HG02885 (cell line): ENCODE data around the gene GNG10.
"Not testable (repeated sequence)": the region's sequence is repeated elsewhere in the genome, so short reads cannot be mapped to it uniquely, and the experiment has no call there.

ENCODE experiments used
- ATAC-seq: cut with Tn5 transposase; IDR thresholded peaks from one replicate; pipeline ENCODE4 v1.9.1; 2021; ENCODE audit warnings: mild to moderate bottlenecking; ENCODE audit not compliant: unreplicated experiment, poor library complexity

The GNG10 gene

DNA sequence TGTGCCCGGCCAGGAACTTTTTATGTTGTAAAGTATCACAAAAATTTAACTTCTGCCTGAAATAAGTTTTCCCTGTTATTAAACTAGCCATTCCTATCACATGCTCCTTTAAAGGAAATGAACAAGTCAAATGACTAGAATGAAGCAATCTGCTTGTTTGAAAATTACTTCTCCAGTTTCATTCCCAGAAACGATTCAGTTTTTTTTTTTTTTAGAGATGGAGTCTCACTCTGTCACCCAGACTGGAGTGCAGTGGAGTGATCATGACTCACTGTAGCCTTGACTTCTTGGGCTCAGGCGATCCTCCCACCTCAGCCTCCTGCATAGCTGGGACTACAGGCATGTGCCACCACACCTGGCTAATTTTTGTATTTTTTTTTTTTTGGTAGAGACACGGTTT is 13.3 kb upstream of the GNG10 start:
- ATAC-seq, result no peak

DNA sequence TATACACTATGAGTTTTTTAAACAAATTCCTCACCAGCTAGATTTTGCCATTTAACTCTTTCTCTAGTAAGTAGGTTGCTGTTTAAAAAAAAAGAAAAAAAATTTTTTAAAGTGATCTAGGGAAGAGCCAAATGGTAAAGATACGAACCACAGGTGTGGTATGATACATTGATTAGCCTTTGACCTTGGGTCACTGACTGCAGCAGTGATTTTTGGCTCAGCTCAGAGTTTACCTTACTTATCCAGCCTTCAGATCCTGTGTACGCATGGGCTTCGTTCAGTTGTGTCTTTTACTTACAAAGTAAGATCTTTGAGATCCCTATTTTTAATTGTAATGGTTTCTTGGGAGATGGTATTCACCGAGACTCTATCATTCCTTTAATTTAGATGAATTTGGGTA is 12.4 kb upstream of the GNG10 start:
- ATAC-seq, result no peak

GRCh38 chr9:111657051-111657450 is 4.4 kb upstream of the GNG10 start:
- no peak for ATAC-seq

DNA sequence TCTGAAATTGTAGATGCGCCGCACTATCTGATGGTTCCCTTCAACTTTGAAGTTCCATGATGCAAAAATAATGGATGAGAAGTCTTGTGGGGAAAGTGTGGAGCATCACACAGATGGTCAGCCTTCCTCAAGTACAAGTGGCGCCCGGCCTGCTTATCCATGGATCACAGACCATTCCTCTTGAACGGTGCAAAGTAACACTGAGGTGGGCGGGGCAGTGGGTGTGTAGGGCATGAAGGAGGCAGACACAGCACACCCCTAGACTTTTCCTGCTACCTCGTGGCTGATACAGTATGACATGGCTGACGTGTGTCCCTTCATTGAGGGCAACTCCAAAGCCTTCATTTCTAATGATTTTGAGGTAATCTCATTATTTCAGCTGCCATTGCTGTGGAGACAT is 2.5 kb upstream of the GNG10 start:
- no peak for ATAC-seq

GRCh38 chr9:111659691-111660090 is 1.7 kb upstream of the GNG10 start:
- ATAC-seq, result no peak

DNA sequence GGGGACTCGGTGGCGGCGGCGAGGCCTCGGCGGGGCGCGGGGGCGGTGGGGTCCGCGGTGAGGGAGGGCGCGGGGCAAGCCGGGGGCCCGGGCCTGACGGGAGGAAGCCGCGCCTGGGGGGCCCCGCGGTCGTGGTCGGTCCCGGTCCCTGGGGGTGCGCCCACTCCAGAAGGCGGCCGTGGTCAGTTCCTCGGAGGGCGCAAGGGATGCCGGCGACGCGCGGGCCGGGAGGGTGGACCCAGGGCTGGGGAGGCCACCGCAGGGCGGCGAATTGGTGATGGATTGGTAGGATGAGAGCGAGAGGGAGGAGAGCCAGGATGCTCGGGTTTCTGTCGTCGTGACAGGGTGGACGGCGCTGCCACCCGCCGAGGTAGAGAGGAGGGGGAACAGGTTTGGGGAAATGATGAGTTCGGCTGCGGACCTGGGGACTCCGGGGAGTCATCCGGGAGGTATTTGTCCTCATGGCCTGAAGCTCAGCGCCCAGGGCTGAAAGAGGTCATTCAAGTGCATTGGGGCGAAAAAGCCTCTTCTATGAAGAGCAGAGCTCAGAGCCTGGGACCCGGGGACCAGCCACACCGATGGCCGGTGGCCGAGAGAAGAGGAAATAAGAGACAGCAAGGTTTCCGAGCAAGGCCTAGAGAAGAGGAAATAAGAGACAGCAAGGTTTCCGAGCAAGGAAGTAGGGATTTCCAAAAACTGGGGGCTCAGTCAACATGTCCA is 557 bp downstream of the GNG10 start:
- peak; percentile 42 for ATAC-seq

DNA sequence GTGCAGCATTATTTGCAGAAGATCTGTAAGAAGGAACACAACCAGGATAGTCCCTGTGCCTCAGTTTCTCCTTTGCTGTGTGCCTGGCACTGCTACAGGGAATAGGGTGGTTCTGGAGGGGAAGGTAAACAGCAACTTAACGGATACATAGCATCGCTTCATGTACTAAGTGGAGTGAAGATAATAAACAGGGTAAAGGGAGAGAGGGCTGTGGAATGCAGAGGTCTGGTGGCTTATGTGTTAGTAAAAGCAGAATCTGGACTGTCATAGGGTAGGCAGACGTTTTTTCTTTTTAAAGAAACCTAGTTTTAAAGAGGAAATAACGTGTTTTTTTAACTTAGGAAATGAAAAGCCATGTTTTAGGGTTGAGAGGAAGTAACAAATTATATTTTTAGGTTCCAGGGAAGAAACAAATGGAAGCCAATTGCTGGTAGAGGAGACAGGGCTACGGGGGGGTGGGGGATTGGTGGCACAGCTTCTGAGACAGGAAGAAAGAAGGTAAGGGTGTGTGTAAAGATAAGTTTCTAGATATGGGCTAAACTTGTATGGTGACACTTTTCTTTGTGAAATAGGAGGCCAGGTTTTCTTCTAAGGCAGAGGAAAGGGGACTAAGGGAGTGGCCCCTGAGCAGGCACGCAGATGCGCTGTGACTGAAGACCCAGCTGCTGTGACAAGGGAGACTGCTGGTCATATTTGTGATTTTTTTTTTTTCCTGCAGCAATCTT is 1.3 kb downstream of the GNG10 start:
- no peak for ATAC-seq

GRCh38 chr9:111663301-111663823 is 2.0 kb downstream of the GNG10 start:
- no peak for ATAC-seq

DNA sequence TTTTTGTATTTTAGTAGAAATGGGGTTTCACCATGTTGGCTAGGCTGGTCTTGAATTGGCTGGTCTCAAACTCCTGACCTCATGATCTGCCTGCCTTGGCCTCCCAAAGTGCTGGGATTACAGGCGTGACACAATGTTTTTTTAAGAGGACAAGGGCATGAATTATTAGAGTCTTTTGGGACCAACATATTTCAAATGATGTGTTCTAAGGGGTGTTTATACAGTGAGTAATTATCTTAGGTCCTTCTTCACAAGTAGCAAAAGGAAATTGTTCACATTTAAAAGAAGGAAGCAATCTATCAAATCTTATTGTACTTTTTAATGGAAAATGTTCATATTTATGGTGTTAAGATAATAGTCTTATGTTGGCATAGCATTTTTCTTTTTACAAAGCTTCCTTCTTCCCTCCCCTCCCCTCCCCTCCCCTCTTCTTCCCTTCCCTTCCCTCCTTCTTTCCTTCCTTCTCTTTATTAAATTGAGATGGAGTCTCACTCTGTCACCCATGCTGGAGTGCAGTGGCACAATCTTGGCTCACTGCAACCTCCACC is 6.7 kb downstream of the GNG10 start:
- ATAC-seq, result no peak

DNA sequence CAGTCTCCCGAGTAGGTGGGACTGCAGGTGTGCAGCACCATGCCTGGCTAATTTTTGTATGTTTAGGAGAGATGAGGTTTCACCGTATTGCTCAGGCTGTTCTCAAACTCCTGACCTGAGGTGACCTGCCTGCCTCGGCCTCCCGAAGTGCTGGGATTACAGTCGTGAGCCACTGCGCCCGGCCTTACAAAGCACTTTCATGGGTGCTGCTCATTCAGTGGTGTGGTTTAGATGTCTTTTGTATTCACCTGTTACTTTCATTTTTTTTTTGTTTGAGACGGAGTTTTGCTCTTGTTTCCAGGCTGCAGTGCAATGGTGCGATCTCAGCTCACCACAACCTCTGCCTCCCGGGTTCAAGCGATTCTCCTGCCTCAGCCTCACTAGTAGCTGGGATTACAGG is 7.2 kb downstream of the GNG10 start:
- ATAC-seq, result not testable (repeated sequence)

DNA sequence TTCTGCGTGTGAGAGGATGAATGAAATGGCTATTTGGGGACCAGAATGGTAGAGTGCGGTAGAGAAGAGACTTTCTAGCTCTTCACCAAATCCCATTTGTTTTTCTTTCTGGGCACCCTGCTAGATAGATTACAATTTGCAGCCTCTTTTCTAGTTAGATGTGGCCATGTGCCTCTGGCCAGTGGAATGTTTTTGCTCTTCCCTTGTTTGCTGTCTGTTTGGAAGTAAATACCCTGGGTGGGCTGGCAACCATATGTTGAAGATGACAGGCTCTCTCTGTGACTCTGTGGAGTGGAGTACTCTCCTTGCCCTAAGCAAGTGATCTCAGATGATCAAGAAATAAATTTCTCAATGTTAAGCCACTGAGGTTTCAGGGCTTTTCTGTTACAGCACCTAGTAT is 12.9 kb downstream of the GNG10 start:
- no peak for ATAC-seq

DNA sequence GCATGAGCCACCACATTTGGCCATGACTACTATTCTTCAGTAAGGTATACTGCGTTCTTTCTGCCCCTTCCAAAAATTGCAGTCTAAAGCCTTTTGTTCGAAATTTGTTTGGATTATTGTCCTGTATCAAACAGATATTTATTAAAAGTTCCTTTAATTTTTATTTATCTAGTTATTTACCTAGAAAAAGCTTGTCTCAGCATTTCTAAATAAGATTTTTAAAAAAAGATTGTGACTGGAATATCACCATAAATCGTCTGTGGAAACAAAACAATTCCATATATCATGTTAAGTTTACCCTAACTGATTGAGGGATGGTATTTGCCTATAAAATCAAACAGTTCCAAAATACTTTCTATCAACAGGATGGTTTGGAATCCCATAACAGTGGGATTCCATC is 14.7 kb downstream of the GNG10 start:
- no peak for ATAC-seq

GRCh38 chr9:111678293-111678692 is 16.9 kb downstream of the GNG10 start:
- no peak for ATAC-seq

DNA sequence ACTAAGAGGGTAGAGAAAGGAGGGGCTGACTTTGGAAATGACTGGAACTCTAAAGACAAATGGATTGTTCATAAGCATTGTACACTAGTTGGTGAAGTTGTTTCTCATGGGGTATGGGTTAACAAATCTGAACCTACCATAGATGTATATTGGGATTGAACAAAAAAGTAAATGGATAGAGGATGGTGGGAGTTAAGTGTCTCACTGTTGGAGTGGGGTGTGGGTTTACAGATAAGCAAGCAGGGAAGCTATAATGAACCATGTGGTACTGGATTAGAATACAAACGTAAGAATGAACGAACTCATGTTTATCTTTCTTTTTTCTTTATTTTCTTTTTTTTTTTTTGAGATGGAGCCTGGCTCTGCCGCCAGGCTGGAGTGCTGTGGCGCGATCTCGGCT is 17.8 kb downstream of the GNG10 start:
- no peak for ATAC-seq

DNA sequence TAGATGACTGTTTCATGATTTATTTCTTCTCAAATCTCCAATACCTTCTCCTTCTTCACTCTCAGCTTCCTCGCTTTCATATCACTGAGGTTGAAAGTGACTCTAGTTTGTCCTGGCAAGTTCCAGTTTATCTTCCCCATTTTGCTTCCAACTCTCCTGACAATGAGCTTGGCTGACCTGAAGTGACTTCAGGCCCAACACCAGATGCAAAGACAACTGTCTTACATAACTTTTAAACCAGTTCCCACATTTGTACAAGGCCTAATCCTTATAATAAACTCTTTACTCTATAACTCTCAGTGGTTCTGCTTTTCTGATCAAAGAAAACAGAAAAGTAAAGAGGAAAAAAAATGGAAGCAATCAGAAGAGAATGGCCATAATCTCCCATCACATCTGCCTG is 22.0 kb downstream of the GNG10 start:
- ATAC-seq, result no peak

- ATAC-seq, result no peak
These were observed 30.4 kb downstream of the GNG10 start for GRCh38 chr9:111691672-111692329.

GRCh38 chr9:111696796-111697195 is 35.4 kb downstream of the GNG10 start:
- no peak for ATAC-seq

DNA sequence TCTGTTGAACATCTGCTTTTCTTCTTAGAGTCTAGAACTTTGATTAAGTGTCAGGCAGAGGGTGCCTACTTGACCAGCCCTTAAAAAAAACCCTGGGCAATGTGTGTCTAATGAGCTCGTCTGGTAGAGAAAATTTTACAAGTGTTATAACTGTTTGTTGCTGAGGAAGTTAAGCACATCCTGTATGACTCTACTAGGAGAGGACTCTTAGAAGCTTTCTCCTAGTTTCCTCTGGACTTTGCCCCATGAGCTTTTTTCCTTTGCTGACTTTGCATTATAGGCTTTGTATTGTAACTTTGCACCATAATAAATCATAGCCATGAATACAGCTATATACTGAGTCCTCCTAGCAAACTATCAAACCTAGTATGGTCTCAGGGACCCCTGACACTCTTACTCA is 39.4 kb downstream of the GNG10 start:
- no peak for ATAC-seq

- ATAC-seq, result no peak
These were observed 43.1 kb downstream of the GNG10 start for GRCh38 chr9:111704503-111704902.

DNA sequence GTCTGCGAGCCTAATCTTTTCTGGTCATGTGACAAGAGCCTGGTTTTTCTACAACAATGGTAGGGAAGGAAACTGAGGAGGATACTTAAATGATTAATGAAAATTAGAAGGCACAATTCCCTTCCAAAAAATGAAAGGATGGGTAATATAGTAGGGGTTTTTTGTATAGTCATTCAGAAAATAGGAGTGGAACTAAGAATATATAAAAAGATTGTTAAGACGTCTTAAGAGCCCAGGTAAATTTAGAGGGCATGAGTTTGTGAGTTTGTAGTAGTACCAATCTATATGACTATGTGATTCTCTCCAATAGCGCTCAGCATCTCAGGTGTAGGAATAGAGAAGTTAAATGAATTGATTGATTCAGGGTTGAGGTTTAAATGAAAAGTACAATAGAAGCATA is 50.1 kb downstream of the GNG10 start:
- no peak for ATAC-seq

GRCh38 chr9:111712369-111712768 is 51.0 kb downstream of the GNG10 start:
- no peak for ATAC-seq
